HCT116 (cell line): Measurements from ENCODE around the gene CPNE5. TPM values are rescaled to one million over a fixed set of nuclear protein-coding genes. Genes with fewer than 3 reads are reported as not detected.

Experiments used
- ATAC-seq: fragments of 200-7000 bp; cut with Tn5 transposase; 2 replicates; pipeline ENCODE4 v1.9.1; 2020; ENCODE audit warnings: mild to moderate bottlenecking, moderate library complexity
- BruUV-seq: library from RNA; stranded (reverse); fragments of 400-500 nt; replicated peaks from 2 replicates; lab custom pipeline; 2021; lab: Mats Ljungman, UMichigan
- CTCF ChIA-PET: fragments of 300-600 bp; sonication (Branson Sonifier 250); formaldehyde crosslinking; loops from one replicate; lab custom pipeline; 2021; ENCODE audit warnings: antibody characterized with exemption; lab: Charles Lee
- POLR2A ChIA-PET: fragments of 300-600, 350-600 bp; sonication (Branson Sonifier 250); formaldehyde crosslinking; loops from one replicate; lab custom pipeline; 2021; ENCODE audit warnings: antibody characterized with exemption; lab: Charles Lee
- RAD21 ChIA-PET, 2 experiments: fragments of 300-600 bp; sonication (Branson Sonifier 250); formaldehyde crosslinking; loops; one replicate each; lab custom pipeline; 2023; ENCODE audit warnings: low total read pairs in 2 of 2; ENCODE audit not compliant: uncharacterized antibody in 2 of 2, unreplicated experiment in 2 of 2, low non-redundant PET in 1 of 2; lab: Charles Lee
- DNase-seq: peaks from one replicate; pipeline ENCODE4 v3.0.0-alpha.2; 2010; ENCODE audit warnings: low read depth, low spot score
- H2AFZ ChIP-seq: fragments of 200-600 bp; shearing (Covaris generic), sonication (generic); 2 replicates; pipeline ENCODE4 v1.6.1; 2017; ENCODE audit warnings: low read depth, mixed run types, mixed read lengths, antibody characterized with exemption, low read length; ENCODE audit not compliant: poor library complexity, severe bottlenecking
- H3K27ac ChIP-seq: 2 replicates; pipeline ENCODE4 v1.5.1; 2012; ENCODE audit warnings: low read depth, low read length
- H3K27me3 ChIP-seq: fragments of 200-600 bp; sonication (generic); 2 replicates; pipeline ENCODE4 v1.6.1; 2016; ENCODE audit warnings: mixed run types, low read length, mixed read lengths; ENCODE audit not compliant: insufficient read depth
- H3K36me3 ChIP-seq, 2 experiments: fragments of 200-500 bp in 1 of 2; fragments of 200-600 bp in 1 of 2; sonication (Bioruptor generic) in 1 of 2; sonication (generic) in 1 of 2; 2 replicates each; pipeline versions ENCODE4 v1.5.1 to v1.6.1; 2014 to 2016; ENCODE audit warnings: low read length in 2 of 2, inconsistent platforms in 1 of 2, mixed read lengths in 1 of 2, mixed run types in 1 of 2; ENCODE audit not compliant: insufficient read depth in 2 of 2, control insufficient read depth in 1 of 2
- H3K4me1 ChIP-seq, 2 experiments: fragments of 200-600 bp in 1 of 2; sonication (generic) in 1 of 2; 2 replicates each; pipeline versions ENCODE4 v1.5.1 to v1.6.1; 2012 to 2017; ENCODE audit warnings: low read length in 2 of 2, inconsistent platforms in 1 of 2, mild to moderate bottlenecking in 1 of 2, mixed read lengths in 1 of 2, mixed run types in 1 of 2, moderate library complexity in 1 of 2; ENCODE audit not compliant: insufficient read depth in 2 of 2, control insufficient read depth in 1 of 2
- H3K4me2 ChIP-seq: fragments of 200-600 bp; sonication (generic); 2 replicates; pipeline ENCODE4 v1.6.1; 2017; ENCODE audit warnings: mixed run types, low read length, mixed read lengths
- H3K4me3 ChIP-seq, 2 experiments: fragments of 200-600 bp in 1 of 2; sonication (generic) in 1 of 2; replicated peaks in 1 of 2; 2 replicates each; pipeline ENCODE4 v1.5.1; 2011 to 2016; ENCODE audit warnings: low read length in 2 of 2, control low read depth in 1 of 2, low read depth in 1 of 2, mild to moderate bottlenecking in 1 of 2, mixed read lengths in 1 of 2, mixed run types in 1 of 2
- H3K79me2 ChIP-seq: fragments of 200-600 bp; sonication (generic); 2 replicates; pipeline ENCODE4 v1.6.1; 2017; ENCODE audit warnings: mild to moderate bottlenecking, mixed run types, low read length, moderate library complexity, mixed read lengths; ENCODE audit not compliant: insufficient read depth
- H3K9ac ChIP-seq: fragments of 200-600 bp; sonication (generic); 2 replicates; pipeline ENCODE4 v1.6.1; 2016; ENCODE audit warnings: low read length, mixed read lengths
- H3K9me2 ChIP-seq: fragments of 200-600 bp; sonication (generic), shearing (Covaris generic); 2 replicates; pipeline ENCODE4 v1.6.1; 2017; ENCODE audit warnings: mixed run types, mild to moderate bottlenecking, moderate library complexity; ENCODE audit not compliant: insufficient read depth
- H3K9me3 ChIP-seq, 2 experiments: fragments of 200-500 bp in 1 of 2; fragments of 200-600 bp in 1 of 2; sonication (Bioruptor generic) in 1 of 2; sonication (generic) in 1 of 2; 2 replicates each; pipeline ENCODE4 v1.6.1; 2014 to 2017; ENCODE audit warnings: low read length in 2 of 2, mixed read lengths in 2 of 2, inconsistent platforms in 1 of 2, low read depth in 1 of 2, mild to moderate bottlenecking in 1 of 2, mixed run types in 1 of 2, moderate library complexity in 1 of 2; ENCODE audit not compliant: control insufficient read depth in 1 of 2, insufficient read depth in 1 of 2
- H4K20me1 ChIP-seq: fragments of 200-600 bp; sonication (generic), shearing (Covaris generic); 2 replicates; pipeline ENCODE4 v1.6.1; 2017; ENCODE audit warnings: mixed run types, mild to moderate bottlenecking, moderate library complexity; ENCODE audit not compliant: insufficient read depth
- CBX3 ChIP-seq: IDR thresholded peaks from 2 replicates; pipeline ENCODE4 v1.6.1; 2012; ENCODE audit warnings: low read depth
- CEBPB ChIP-seq: IDR thresholded peaks from 2 replicates; pipeline ENCODE4 v1.6.1; 2012; ENCODE audit warnings: low read depth
- EGR1 ChIP-seq: IDR thresholded peaks from 2 replicates; pipeline ENCODE4 v1.6.1; 2012; ENCODE audit warnings: low read depth
- ELF1 ChIP-seq: IDR thresholded peaks from 2 replicates; pipeline ENCODE4 v1.6.1; 2012; ENCODE audit warnings: low read depth, borderline replicate concordance
- EZH2 ChIP-seq: fragments of 200-600 bp; sonication (generic); IDR thresholded peaks from 2 replicates; pipeline ENCODE4 v1.6.1; 2017; ENCODE audit warnings: antibody characterized with exemption, mixed run types
- FOSL1 ChIP-seq: IDR thresholded peaks from 2 replicates; pipeline ENCODE4 v1.6.1; 2012; ENCODE audit warnings: low read depth
- JUND ChIP-seq: IDR thresholded peaks from 2 replicates; pipeline ENCODE4 v1.6.1; 2012
- POLR2A ChIP-seq: IDR thresholded peaks from 2 replicates; pipeline ENCODE4 v1.7.0; 2011; ENCODE audit warnings: borderline replicate concordance; ENCODE audit not compliant: insufficient read depth, insufficient read length; ENCODE audit errors: extremely low read depth
- POLR2AphosphoS5 ChIP-seq: IDR thresholded peaks from 2 replicates; pipeline ENCODE4 v1.6.1; 2011; ENCODE audit warnings: mild to moderate bottlenecking, low read depth, low read length, moderate library complexity
- RAD21 ChIP-seq: IDR thresholded peaks from 2 replicates; pipeline ENCODE4 v1.6.1; 2012; ENCODE audit warnings: low read depth, mild to moderate bottlenecking
- SP1 ChIP-seq: IDR thresholded peaks from 2 replicates; pipeline ENCODE4 v1.6.1; 2012; ENCODE audit warnings: low read depth
- TCF7L2 ChIP-seq: IDR thresholded peaks from 2 replicates; pipeline ENCODE4 v1.7.0; 2011; ENCODE audit warnings: borderline replicate concordance, inconsistent platforms; ENCODE audit not compliant: insufficient read depth, insufficient read length; ENCODE audit errors: extremely low read depth
- YY1 ChIP-seq: IDR thresholded peaks from 2 replicates; pipeline ENCODE4 v1.6.1; 2011; ENCODE audit warnings: low read length, low read depth, moderate library complexity, mild to moderate bottlenecking; ENCODE audit not compliant: insufficient replicate concordance; ENCODE audit errors: extremely low read depth
- intact Hi-C: fragments of 100-400 bp; cut with micrococcal nuclease; formaldehyde crosslinking; loops from 2 replicates; pipeline ENCODE4 v1.10.0; 2022
- total RNA-seq: library from RNA; stranded (reverse); gene quantifications from one replicate; pipeline ENCODE4 v1.2.1, GENCODE V29; 2021; ENCODE audit not compliant: unreplicated experiment
- TF ChIP-seq, protein P1 (sequence below): IDR thresholded peaks from 2 replicates; pipeline ENCODE4 v1.6.1; 2012
- TF ChIP-seq, protein P2 (sequence below), 3 experiments: fragments of 200-600 bp in 1 of 3; sonication (generic) in 1 of 3; IDR thresholded peaks in 2 of 3; conservative IDR thresholded peaks in 1 of 3; 2 replicates each; pipeline ENCODE4 v1.5.1; 2012 to 2017; ENCODE audit warnings: low read depth in 2 of 3, low read length in 2 of 3, antibody characterized with exemption in 1 of 3, borderline replicate concordance in 1 of 3, control low read depth in 1 of 3, mild to moderate bottlenecking in 1 of 3, mixed read lengths in 1 of 3, mixed run types in 1 of 3, moderate library complexity in 1 of 3; ENCODE audit not compliant: insufficient read depth in 1 of 3
- TF ChIP-seq, protein P3 (sequence below): IDR thresholded peaks from 2 replicates; pipeline ENCODE4 v1.6.1; 2012
- TF ChIP-seq, protein P4 (sequence below): IDR thresholded peaks from 2 replicates; pipeline ENCODE4 v1.6.1; 2011; ENCODE audit warnings: mild to moderate bottlenecking, low read length, moderate library complexity; ENCODE audit not compliant: insufficient replicate concordance; ENCODE audit errors: extremely low read depth

The CPNE5 gene
- total RNA-seq, 1 experiment from 2014 or later: not detected

DNA sequence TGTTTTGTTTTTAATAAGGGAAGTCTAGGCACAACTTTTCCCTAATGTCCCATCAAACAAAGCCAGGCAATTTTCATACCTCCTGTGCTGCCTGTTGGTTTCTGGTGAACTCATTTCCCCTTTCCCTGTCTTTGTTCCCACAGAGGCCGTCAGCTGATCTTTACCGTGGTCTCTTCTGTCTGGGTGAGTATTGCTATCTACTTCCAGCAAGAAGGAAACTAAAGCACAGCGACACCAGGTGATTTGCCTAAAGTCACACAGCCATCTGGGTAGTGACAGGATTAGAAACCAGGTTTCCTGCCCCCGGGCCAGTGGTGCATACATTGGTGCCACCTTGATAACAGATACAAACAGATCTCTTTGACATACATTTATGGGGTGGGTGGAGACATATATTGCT is 82.0 kb downstream of the CPNE5 start:
- Histone ChIP-seq H3K9me2 (no peaks in the 10 kb centered on the region), H2AFZ (no peak overlapping the region), H3K4me1 (peaks cover 6 to 38% of the 10 kb centered on the region in 2 experiments; a peak in 3 of 4 replicates), H3K27ac (no peak overlapping the region), H3K9ac (no peak overlapping the region), H3K9me3 (no peaks in the 10 kb centered on the region), H3K4me2 (no peak overlapping the region), H4K20me1 (no peaks in the 10 kb centered on the region), H3K36me3 (no peaks in the 10 kb centered on the region), H3K79me2 (no peaks in the 10 kb centered on the region), H3K27me3 (no peaks in the 10 kb centered on the region), H3K4me3 (no peak overlapping the region)
- RAD21 ChIA-PET: no interaction called here
- POLR2A ChIA-PET: no interaction called here
- DNase-seq: no peak
- intact Hi-C loops: loop anchor here (5.0 kb wide), 1 partner anchor 75 kb away; no protein-coding TSS in a partner anchor
- no TSS peak for BruUV-seq
- no peak for ATAC-seq
- TF ChIP-seq CBX3: no peak
- TF ChIP-seq YY1: no peak
- no peak for TF ChIP-seq POLR2A
- TF ChIP-seq SP1: no peak
- no peak for TF ChIP-seq TCF7L2
- no peak for TF ChIP-seq JUND
- TF ChIP-seq, protein P1, sequence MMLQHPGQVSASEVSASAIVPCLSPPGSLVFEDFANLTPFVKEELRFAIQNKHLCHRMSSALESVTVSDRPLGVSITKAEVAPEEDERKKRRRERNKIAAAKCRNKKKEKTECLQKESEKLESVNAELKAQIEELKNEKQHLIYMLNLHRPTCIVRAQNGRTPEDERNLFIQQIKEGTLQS: no peak
- TF ChIP-seq RAD21: no peak
- no peak for TF ChIP-seq CEBPB
- no peak for TF ChIP-seq EZH2
- TF ChIP-seq, protein P2, sequence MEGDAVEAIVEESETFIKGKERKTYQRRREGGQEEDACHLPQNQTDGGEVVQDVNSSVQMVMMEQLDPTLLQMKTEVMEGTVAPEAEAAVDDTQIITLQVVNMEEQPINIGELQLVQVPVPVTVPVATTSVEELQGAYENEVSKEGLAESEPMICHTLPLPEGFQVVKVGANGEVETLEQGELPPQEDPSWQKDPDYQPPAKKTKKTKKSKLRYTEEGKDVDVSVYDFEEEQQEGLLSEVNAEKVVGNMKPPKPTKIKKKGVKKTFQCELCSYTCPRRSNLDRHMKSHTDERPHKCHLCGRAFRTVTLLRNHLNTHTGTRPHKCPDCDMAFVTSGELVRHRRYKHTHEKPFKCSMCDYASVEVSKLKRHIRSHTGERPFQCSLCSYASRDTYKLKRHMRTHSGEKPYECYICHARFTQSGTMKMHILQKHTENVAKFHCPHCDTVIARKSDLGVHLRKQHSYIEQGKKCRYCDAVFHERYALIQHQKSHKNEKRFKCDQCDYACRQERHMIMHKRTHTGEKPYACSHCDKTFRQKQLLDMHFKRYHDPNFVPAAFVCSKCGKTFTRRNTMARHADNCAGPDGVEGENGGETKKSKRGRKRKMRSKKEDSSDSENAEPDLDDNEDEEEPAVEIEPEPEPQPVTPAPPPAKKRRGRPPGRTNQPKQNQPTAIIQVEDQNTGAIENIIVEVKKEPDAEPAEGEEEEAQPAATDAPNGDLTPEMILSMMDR (IDR thresholded peaks at IDR 0.05 in 2 of 3, conservative IDR thresholded peaks at IDR 0.05 in 1 of 3; ENCODE audit: borderline replicate concordance in 1 of 3, insufficient read depth in 1 of 3, low read depth in 2 of 3, low read length in 2 of 3): no peak
- no peak for TF ChIP-seq POLR2AphosphoS5
- TF ChIP-seq FOSL1: no peak
- TF ChIP-seq, protein P3, sequence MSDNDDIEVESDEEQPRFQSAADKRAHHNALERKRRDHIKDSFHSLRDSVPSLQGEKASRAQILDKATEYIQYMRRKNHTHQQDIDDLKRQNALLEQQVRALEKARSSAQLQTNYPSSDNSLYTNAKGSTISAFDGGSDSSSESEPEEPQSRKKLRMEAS: no peak
- no peak for TF ChIP-seq EGR1
- TF ChIP-seq ELF1: no peak
- TF ChIP-seq, protein P4, sequence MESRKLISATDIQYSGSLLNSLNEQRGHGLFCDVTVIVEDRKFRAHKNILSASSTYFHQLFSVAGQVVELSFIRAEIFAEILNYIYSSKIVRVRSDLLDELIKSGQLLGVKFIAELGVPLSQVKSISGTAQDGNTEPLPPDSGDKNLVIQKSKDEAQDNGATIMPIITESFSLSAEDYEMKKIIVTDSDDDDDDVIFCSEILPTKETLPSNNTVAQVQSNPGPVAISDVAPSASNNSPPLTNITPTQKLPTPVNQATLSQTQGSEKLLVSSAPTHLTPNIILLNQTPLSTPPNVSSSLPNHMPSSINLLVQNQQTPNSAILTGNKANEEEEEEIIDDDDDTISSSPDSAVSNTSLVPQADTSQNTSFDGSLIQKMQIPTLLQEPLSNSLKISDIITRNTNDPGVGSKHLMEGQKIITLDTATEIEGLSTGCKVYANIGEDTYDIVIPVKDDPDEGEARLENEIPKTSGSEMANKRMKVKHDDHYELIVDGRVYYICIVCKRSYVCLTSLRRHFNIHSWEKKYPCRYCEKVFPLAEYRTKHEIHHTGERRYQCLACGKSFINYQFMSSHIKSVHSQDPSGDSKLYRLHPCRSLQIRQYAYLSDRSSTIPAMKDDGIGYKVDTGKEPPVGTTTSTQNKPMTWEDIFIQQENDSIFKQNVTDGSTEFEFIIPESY: no peak
- CTCF ChIA-PET: interaction anchor here (1.2 kb wide), 1 partner anchor 142 kb away, joined by 3 read pairs; no protein-coding TSS in a partner anchor
